Measurements from ENCODE around the gene MRPS11. TPM values are rescaled to one million over a fixed set of nuclear protein-coding genes. Genes with fewer than 3 reads are reported as not detected.
A peak's percentile ranks its signal among the peaks of the same experiment; 100 is the strongest.
"Not testable (repeated sequence)": the region's sequence is repeated elsewhere in the genome, so short reads cannot be mapped to it uniquely, and the experiment has no call there.

MRPS11 gene
- polyA plus RNA-seq, 1 donor, result 47.2 TPM

DNA sequence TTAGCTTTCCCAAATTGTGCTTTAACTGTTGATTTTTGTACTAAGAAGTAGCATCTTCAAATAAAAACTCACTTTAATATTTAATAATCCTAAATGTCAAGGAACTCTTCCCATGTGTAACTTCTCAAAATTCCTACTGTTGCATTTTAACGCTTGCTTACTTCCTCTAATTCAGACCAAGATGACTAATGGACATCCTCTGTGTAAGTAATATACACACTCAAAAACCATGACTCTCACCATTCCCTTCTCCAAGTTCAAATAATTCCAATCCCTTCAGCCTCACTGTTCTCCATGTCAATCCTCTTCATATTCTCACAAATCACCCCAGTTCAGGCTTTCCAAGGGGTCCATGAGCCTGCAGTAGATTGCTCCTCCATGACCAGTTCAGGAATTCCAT, 13.3 kb upstream of the MRPS11 start:
- DNase-seq, result no peak

DNA sequence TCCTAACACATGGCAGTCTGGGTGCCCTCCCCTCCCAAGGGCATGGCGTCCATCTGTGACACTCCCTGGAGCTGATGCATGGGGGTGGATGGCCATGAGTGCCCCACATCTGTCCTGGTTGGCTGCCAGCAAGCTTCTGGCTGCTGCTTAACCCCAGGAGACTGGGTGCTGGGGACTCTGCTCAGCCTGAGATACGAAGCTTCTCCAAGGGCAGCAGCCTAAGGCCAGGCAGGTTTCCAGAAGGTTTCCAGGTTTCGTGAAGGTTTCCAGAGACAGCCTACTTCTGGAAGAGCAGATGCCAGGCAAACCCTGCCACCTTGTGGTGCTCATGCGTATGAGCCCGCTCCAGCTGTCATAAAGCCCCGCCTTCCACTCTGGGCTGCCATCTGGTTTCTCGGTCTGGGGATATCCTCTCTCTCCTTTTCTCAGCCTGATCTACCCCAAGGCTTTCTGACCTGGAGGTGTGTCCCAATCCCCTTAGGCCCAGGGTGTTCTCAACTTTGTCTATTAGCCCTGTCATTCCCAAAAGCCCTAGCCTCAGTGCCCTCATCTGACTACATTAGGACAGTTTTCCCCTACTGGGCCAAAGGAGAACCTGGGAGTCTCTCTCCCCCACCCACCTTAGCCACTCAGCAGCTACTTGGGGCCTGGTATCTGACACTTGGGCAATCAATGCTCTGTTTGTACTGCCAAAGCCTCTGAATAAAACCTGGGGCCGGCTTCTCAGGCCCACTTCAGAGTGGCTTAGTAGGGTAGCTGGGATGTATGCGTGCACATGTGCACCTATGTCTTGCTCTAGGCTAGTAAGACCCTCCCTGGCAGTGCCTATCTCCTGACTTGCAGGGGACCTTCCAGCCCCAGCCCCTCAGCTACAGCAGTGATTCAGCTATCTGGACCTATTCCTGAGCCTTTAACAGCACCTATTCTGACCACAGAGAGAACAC, 12.4 kb upstream of the MRPS11 start:
- DNase-seq, result peak; percentile 65

- DNase-seq, result no peak
Observed at GRCh38 chr15:88456733-88457132, 10.8 kb upstream of the MRPS11 start.

- no peak for DNase-seq
Observed at GRCh38 chr15:88463870-88464532, 3.5 kb upstream of the MRPS11 start.

GRCh38 chr15:88465633-88466224, 1.8 kb upstream of the MRPS11 start:
- DNase-seq, result no peak

DNA sequence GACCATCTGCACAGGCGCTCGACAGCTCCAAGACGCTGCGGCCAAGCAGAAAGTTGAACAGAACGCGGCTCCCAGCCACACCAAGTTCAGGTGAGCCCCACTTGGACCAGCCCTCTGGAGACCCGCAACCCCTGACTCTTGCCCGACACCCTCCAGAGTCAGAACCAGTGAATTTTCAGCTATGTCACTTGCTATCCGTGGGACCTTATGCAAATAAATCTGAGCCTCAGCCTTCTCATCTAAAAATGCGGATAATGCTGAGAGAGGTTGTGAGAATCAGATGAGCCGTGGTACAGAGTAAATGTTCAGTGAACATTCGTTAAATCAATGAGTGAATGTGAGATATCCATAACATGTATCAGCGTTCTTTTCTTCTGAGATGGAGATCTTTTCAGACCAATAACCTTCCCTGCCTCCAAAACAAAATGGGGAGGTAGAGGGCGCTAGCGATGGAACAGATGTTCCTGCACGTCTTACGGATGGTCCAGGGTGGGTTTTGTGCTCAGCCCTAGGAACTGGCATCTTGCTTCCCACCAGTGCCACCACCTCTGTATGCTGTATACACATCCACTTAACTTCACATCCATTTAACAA, 524 bp downstream of the MRPS11 start:
- no peak for DNase-seq

GRCh38 chr15:88468721-88469120, 1.2 kb downstream of the MRPS11 start:
- not testable (repeated sequence) for DNase-seq

GRCh38 chr15:88469321-88469720, 1.8 kb downstream of the MRPS11 start:
- no peak for DNase-seq

DNA sequence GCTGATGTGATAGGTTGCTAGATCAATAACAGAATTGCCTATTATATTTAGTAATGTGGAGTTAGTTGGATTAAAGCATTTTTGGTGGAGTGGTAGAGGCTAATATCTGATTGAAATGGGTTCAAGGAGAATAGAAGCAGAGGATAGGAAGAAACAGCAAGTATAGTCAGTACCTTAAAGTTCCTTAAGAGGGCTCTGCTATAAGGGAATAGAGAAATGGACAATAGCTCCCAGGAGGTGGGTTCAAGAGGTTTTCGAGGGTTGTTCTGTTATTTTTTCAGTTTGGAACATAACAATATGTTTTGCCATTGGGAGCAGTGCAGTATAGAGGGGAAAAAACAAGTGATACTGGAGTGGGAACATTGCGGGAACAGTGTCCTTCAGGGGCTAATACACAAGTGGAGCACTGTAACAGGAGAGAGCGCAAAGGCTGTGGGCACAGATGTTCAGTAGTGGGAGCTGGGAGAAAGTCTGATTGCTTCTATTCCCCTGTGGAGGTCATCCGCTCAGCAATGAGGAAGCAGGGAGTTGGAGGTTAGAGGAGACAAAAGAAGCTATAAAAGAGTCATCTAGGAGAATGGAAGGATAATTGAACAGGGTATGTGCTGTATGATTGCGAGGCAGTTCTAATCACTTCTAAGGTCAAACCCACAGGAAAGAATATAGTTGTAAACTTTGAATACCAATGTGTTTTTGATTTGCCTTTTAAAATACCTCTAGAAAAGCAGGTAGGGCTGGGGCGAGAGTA, 3.3 kb downstream of the MRPS11 start:
- DNase-seq, result no peak

DNA sequence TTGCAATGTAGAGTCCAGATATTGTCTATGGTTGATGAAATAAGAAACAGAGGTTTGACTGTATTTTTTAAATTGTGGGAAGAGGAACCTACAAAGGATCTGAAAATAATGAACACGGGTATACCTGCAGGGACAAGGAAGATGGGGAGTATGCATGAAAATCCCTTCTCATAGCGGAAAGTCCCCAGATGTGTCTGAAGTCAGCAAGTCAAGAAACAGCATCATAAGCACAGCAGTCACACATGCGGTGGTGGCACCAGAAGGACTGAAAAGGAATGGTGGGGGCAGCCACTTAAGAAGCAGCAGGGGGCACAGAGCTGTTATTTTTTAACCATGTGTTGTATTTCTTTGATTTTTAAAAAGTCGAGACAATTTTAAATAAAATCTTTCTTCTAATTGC, 4.7 kb downstream of the MRPS11 start:
- DNase-seq, result no peak

GRCh38 chr15:88473661-88474293, 6.3 kb downstream of the MRPS11 start:
- DNase-seq, result not testable (repeated sequence)

- no peak for DNase-seq
Observed at GRCh38 chr15:88476635-88477060, 9.1 kb downstream of the MRPS11 start.

DNA sequence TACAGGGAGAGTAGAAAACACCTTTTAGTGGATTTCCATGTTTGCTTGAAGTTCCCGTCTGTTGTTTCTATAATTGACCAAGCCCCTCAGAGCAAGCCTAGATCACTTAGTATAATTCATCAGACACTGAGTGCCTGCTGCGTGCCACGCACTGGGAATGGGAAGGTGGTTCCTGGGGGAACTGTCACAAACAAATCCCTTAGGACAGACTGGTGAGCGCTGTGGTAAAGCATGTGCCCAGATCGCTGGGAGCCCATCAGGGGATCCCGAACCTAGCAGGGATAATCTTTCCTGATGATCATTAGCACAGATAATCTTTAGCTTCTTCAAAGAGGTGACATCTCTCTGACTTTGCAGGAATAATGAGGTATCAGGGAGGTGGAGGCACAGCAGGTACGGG, 9.6 kb downstream of the MRPS11 start:
- no peak for DNase-seq

DNA sequence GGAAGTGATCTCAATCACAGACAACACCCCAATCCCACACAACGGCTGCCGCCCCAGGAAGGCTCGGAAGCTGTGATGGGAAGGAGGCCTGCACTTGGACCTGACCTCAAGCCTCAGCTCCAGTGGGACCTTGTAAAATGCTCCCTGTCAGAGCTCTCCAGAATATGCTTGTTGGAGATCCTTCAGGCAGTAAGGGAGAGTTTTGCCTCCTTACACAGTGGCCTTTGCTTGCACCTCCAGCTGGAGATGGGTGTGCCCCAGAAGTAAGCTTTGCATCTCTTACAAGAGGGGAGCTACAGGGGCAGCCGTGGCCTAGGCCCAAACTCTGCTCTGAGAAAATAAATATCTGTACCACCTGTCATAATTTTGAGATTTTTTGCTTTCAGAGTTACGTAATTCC, 10.4 kb downstream of the MRPS11 start:
- no peak for DNase-seq

GRCh38 chr15:88479169-88479568, 11.7 kb downstream of the MRPS11 start:
- no peak for DNase-seq

GRCh38 chr15:88480981-88481380, 13.5 kb downstream of the MRPS11 start:
- DNase-seq, result no peak

GRCh38 chr15:88482263-88482662, 14.8 kb downstream of the MRPS11 start:
- DNase-seq, result no peak

- no peak for DNase-seq
Observed at GRCh38 chr15:88484682-88485331, 17.3 kb downstream of the MRPS11 start.

GRCh38 chr15:88487178-88487795, 19.8 kb downstream of the MRPS11 start:
- DNase-seq, result no peak

DNA sequence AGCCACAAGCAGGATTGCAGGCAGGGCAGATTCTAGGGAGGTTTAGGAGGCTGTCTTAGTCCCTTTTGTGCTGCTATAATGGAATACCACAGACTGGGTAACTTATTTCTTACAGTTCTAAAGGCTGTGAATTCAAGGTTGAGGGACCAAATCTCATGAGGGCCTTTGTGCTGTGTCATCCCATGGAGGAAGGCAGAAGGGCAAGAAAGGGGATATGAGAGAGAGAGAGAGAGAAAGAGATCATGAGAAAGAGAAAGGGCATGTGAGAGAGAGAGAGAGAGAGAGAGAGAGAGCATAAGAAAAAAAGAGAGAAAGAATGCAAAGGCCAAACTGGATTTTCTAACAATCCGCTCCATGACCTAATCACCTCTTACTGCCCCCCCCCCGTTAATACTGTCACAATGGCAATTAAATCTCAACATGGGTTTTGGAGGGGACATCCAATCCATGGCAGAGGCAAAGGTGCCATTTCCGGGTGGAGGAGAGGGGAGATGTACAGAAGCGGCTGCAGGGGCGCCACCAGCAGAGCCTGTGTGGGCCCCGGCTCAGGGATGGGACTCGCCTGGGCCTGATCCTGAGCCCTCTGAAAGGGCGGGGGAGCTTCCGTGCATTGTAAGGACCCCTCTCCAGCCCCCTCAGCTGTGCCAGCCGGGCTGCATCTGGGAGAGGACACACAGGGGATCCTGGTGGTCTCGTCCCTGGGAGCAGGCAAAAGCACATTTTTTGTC, 20.5 kb downstream of the MRPS11 start:
- no peak for DNase-seq
